Skin epidermis (tissue), 12 donors: ENCODE results near the gene GAB2.

Experiments
- H3K27ac ChIP-seq, 21 experiments: fragments of 200-600 bp; sonication (generic) in 11 of 21; one replicate each; pipeline ENCODE4 v1.5.0; 2020; ENCODE audit warnings: mild to moderate bottlenecking in 3 of 21, inconsistent platforms in 2 of 21, moderate library complexity in 2 of 21
- H3K4me3 ChIP-seq, 7 experiments: fragments of 200-600 bp; sonication (generic) in 2 of 7; one replicate each; pipeline ENCODE4 v1.5.0; 2020; ENCODE audit warnings: inconsistent platforms in 2 of 7, mild to moderate bottlenecking in 2 of 7, moderate library complexity in 1 of 7

Gene GAB2

GRCh38 chr11:78429209-78429608 lies 11.6 kb upstream of the GAB2 start:
- Histone ChIP-seq H3K4me3 (no peak overlapping the region), H3K27ac (no peak overlapping the region)

- no peak overlapping the region for H3K4me3 ChIP-seq
- H3K27ac ChIP-seq: peak overlapping the region in 1 of 21 experiments; percentile 35
These were observed 11.2 kb upstream of the GAB2 start for GRCh38 chr11:78428773-78429172.

GRCh38 chr11:78428266-78428636 lies 10.6 kb upstream of the GAB2 start:
- Histone ChIP-seq H3K27ac (peak overlapping the region in 6 of 21 experiments; percentile 19 to 54 (median 30)), H3K4me3 (no peak overlapping the region)

- Histone ChIP-seq H3K4me3 (no peak overlapping the region), H3K27ac (peak overlapping the region in 8 of 21 experiments; percentile 19 to 59 (median 34))
These were observed 10.1 kb upstream of the GAB2 start for GRCh38 chr11:78427615-78428265.

GRCh38 chr11:78426845-78427244 lies 9.2 kb upstream of the GAB2 start:
- Histone ChIP-seq H3K4me3 (no peak overlapping the region), H3K27ac (peak overlapping the region in 1 of 21 experiments; percentile 6)

GRCh38 chr11:78425399-78426070 lies 7.9 kb upstream of the GAB2 start:
- H3K27ac ChIP-seq: peak overlapping the region in 13 of 21 experiments; percentile 2 to 70 (median 42)
- no peak overlapping the region for H3K4me3 ChIP-seq

GRCh38 chr11:78424334-78425270 lies 7.0 kb upstream of the GAB2 start:
- peak overlapping the region in 16 of 21 experiments; percentile 2 to 70 (median 31) for H3K27ac ChIP-seq

GRCh38 chr11:78423241-78423640 lies 5.6 kb upstream of the GAB2 start:
- Histone ChIP-seq H3K4me3 (no peak overlapping the region), H3K27ac (no peak overlapping the region)

More at GRCh38 chr11:78424334-78425270, 7.0 kb upstream of the GAB2 start:
- H3K4me3 ChIP-seq: no peak overlapping the region

- Histone ChIP-seq H3K27ac (peak overlapping the region in 4 of 21 experiments; percentile 0 to 66 (median 39)), H3K4me3 (no peak overlapping the region)
These were observed 3.2 kb upstream of the GAB2 start for GRCh38 chr11:78420796-78421209.

GRCh38 chr11:78420255-78420764 lies 2.7 kb upstream of the GAB2 start:
- Histone ChIP-seq H3K27ac (peak overlapping the region in 10 of 21 experiments; percentile 0 to 92 (median 50)), H3K4me3 (no peak overlapping the region)

- Histone ChIP-seq H3K27ac (peak overlapping the region in 8 of 21 experiments; percentile 0 to 92 (median 64)), H3K4me3 (no peak overlapping the region)
These were observed 1.7 kb upstream of the GAB2 start for GRCh38 chr11:78419327-78419726.

- Histone ChIP-seq H3K4me3 (peak overlapping the region; percentile 54 to 85 (median 73)), H3K27ac (peak overlapping the region in 17 of 21 experiments; percentile 77 to 95 (median 87))
These were observed 1.1 kb upstream of the GAB2 start for GRCh38 chr11:78418584-78419211.

GRCh38 chr11:78417888-78418583 lies 416 bp upstream of the GAB2 start:
- Histone ChIP-seq H3K4me3 (peak overlapping the region; percentile 54 to 85 (median 73)), H3K27ac (peak overlapping the region; percentile 40 to 95 (median 87))

GRCh38 chr11:78416285-78417174 lies 1.1 kb downstream of the GAB2 start:
- peak overlapping the region; percentile 54 to 85 (median 73) for H3K4me3 ChIP-seq
- peak overlapping the region; percentile 65 to 98 (median 91) for H3K27ac ChIP-seq

- Histone ChIP-seq H3K27ac (peak overlapping the region in 1 of 21 experiments; percentile 95), H3K4me3 (no peak overlapping the region)
These were observed 2.3 kb downstream of the GAB2 start for GRCh38 chr11:78415338-78415737.

- H3K4me3 ChIP-seq: no peak overlapping the region
- no peak overlapping the region for H3K27ac ChIP-seq
These were observed 3.1 kb downstream of the GAB2 start for GRCh38 chr11:78414321-78415051.

- no peak overlapping the region for H3K4me3 ChIP-seq
- H3K27ac ChIP-seq: no peak overlapping the region
These were observed 9.0 kb downstream of the GAB2 start for GRCh38 chr11:78408619-78409018.
